HepG2 (cell line): ENCODE measurements around the gene NELFCD. TPM values are rescaled to one million over a fixed set of nuclear protein-coding genes. Genes with fewer than 3 reads are reported as not detected.

Source experiments
- CTCF ChIP-seq: sonication (generic); formaldehyde crosslinking; IDR thresholded peaks from 2 replicates; pipeline ENCODE4 v1.5.0; 2020; ENCODE audit warnings: mild to moderate bottlenecking, missing genetic modification reagents, moderate library complexity
- EHMT2 ChIP-seq: fragments of 200-600 bp; sonication (generic); IDR thresholded peaks from 2 replicates; pipeline ENCODE4 v1.7.0; 2017; ENCODE audit warnings: antibody characterized with exemption, low read depth, low read length, borderline replicate concordance
- KIAA2018 ChIP-seq: sonication (generic); formaldehyde crosslinking; IDR thresholded peaks from 2 replicates; pipeline ENCODE4 v1.5.0; 2020; ENCODE audit warnings: mild to moderate bottlenecking, missing genetic modification reagents, borderline replicate concordance
- RARA ChIP-seq: IDR thresholded peaks from 2 replicates; pipeline ENCODE4 v1.6.1; 2016; ENCODE audit warnings: missing genetic modification reagents, missing compliant biosample characterization
- ZBTB34 ChIP-seq: sonication (generic); formaldehyde crosslinking; IDR thresholded peaks from 2 replicates; pipeline ENCODE4 v1.8.0; 2022; ENCODE audit warnings: mild to moderate bottlenecking, missing genetic modification reagents
- ZNF160 ChIP-seq: sonication (generic); formaldehyde crosslinking; IDR thresholded peaks from 2 replicates; pipeline ENCODE4 v1.8.0; 2022; ENCODE audit warnings: mild to moderate bottlenecking, inconsistent platforms, missing genetic modification reagents
- ZNF326 ChIP-seq: sonication (generic); formaldehyde crosslinking; IDR thresholded peaks from 2 replicates; pipeline ENCODE4 v1.4.0; 2020; ENCODE audit warnings: missing genetic modification reagents, borderline replicate concordance
- ZNF503 ChIP-seq: sonication (generic); formaldehyde crosslinking; IDR thresholded peaks from 2 replicates; pipeline ENCODE4 v1.4.0; 2020; ENCODE audit warnings: missing genetic modification reagents
- ZXDC ChIP-seq: sonication (generic); formaldehyde crosslinking; IDR thresholded peaks from 2 replicates; pipeline ENCODE4 v1.5.0; 2020; ENCODE audit warnings: mild to moderate bottlenecking, missing genetic modification reagents
- polyA plus RNA-seq, 8 experiments: library from polyadenylated mRNA; depleted of rRNA in 3 of 8; stranded (reverse) in 7 of 8; unstranded in 1 of 8; fragments of >200 nt; fragmentation: Illumina TruSeq in 4 of 8; extraction: Trizol in 4 of 8; gene quantifications; 2 replicates each; pipeline versions ENCODE4 v1.2.1 to v1.2.3, GENCODE V29; 2011 to 2016; ENCODE audit warnings: low read depth in 4 of 8, missing spikeins in 1 of 8, mixed read lengths in 1 of 8; ENCODE audit not compliant: insufficient read depth in 1 of 8
- total RNA-seq, 5 experiments: library from RNA; depleted of rRNA; stranded (reverse); fragments of >200 nt; fragmentation: Illumina TruSeq; extraction: Trizol; gene quantifications; 2 replicates each; pipeline ENCODE4 v1.2.3, GENCODE V29; 2016; ENCODE audit warnings: low read depth in 1 of 5

Gene NELFCD
- total and polyA plus RNA-seq, 2 of the 13 experiments (the other 11 are each of a cell fraction or from before 2014, with no cell fraction given), result 159 to 203 TPM

GRCh38 chr20:58981628-58982364 lies 740 bp downstream of the NELFCD start (continued):
- TF ChIP-seq ZNF503 (CRISPR knock-in tag) (no peak; the same call in 1 of the 2 replicates), RARA (CRISPR knock-in tag) (no peak), ZXDC (no peak), ZNF160 (CRISPR knock-in tag) (no peak), KIAA2018 (CRISPR knock-in tag) (no peak), ZBTB34 (CRISPR knock-in tag) (no peak), CTCF (CRISPR knock-in tag) (no peak; the same call in 1 of the 2 replicates), ZNF326 (no peak), EHMT2 (no peak)
